DOHH2 (cell line): ENCODE measurements around the gene STYXL2.

ENCODE experiments used
- H3F3A ChIP-seq: fragments of 200-600 bp; sonication (generic), shearing (Covaris generic); 2 replicates; pipeline ENCODE4 v1.6.0; 2016; ENCODE audit warnings: antibody characterized with exemption, mild to moderate bottlenecking; ENCODE audit not compliant: control insufficient read depth, insufficient read depth
- H3K27ac ChIP-seq: fragments of 200-600 bp; sonication (generic); 2 replicates; pipeline ENCODE4 v1.5.1; 2014; ENCODE audit warnings: low read depth, mild to moderate bottlenecking, low read length, moderate library complexity
- H3K27me3 ChIP-seq: fragments of 200-600 bp; sonication (generic); 2 replicates; pipeline ENCODE4 v1.6.1; 2014; ENCODE audit warnings: mild to moderate bottlenecking, low read length, mixed read lengths; ENCODE audit not compliant: control insufficient read depth
- H3K36me3 ChIP-seq: fragments of 200-600 bp; sonication (generic); 2 replicates; pipeline ENCODE4 v1.6.1; 2014; ENCODE audit warnings: mild to moderate bottlenecking, low read length, moderate library complexity, mixed read lengths; ENCODE audit not compliant: control insufficient read depth
- H3K4me1 ChIP-seq: fragments of 200-600 bp; sonication (generic); 2 replicates; pipeline ENCODE4 v1.6.1; 2014; ENCODE audit warnings: mild to moderate bottlenecking, low read length, mixed read lengths; ENCODE audit not compliant: control insufficient read depth
- H3K4me2 ChIP-seq: fragments of 200-600 bp; sonication (generic); 2 replicates; pipeline ENCODE4 v1.6.0; 2014; ENCODE audit warnings: mild to moderate bottlenecking, low read length, moderate library complexity
- H3K4me3 ChIP-seq: fragments of 200-600 bp; sonication (generic); 2 replicates; pipeline ENCODE4 v1.5.1; 2014; ENCODE audit warnings: mild to moderate bottlenecking, low read length, mixed read lengths
- H3K79me2 ChIP-seq: fragments of 200-600 bp; sonication (generic); 2 replicates; pipeline ENCODE4 v1.6.1; 2014; ENCODE audit warnings: mild to moderate bottlenecking, low read length, mixed read lengths; ENCODE audit not compliant: control insufficient read depth
- H3K9me2 ChIP-seq: fragments of 200-600 bp; sonication (generic); replicated peaks from 2 replicates; pipeline ENCODE4 v1.6.1; 2014; ENCODE audit warnings: mild to moderate bottlenecking, low read length, mixed read lengths; ENCODE audit not compliant: control insufficient read depth
- H3K9me3 ChIP-seq: fragments of 200-600 bp; sonication (generic); 2 replicates; pipeline ENCODE4 v1.6.1; 2014; ENCODE audit warnings: antibody characterized with exemption, low read length, mixed read lengths; ENCODE audit not compliant: control insufficient read depth, insufficient read depth
- H4K20me1 ChIP-seq: fragments of 200-600 bp; sonication (generic); 2 replicates; pipeline ENCODE4 v1.6.0; 2014; ENCODE audit warnings: low read depth, mild to moderate bottlenecking, antibody characterized with exemption, low read length, moderate library complexity; ENCODE audit not compliant: control insufficient read depth, insufficient read depth
- EZH2phosphoT487 ChIP-seq: fragments of 200-600 bp; sonication (generic); IDR thresholded peaks from 2 replicates; pipeline ENCODE4 v1.6.1; 2017; ENCODE audit warnings: borderline replicate concordance, mild to moderate bottlenecking, antibody characterized with exemption, low read length, moderate library complexity, mixed read lengths
- TF ChIP-seq, protein P1 (sequence below): fragments of 200-600 bp; sonication (generic); IDR thresholded peaks from one replicate; pipeline ENCODE4 v1.5.1; 2014; ENCODE audit warnings: antibody characterized with exemption, mild to moderate bottlenecking, low read depth, low read length; ENCODE audit not compliant: poor library complexity, severe bottlenecking

STYXL2 gene

GRCh38 chr1:167136191-167136614, 42.3 kb downstream of the STYXL2 start:
- H3F3A ChIP-seq, result 0 out of 2 replicates have a peak, but pooled peaks cover 3% of the 10 kb centered on the region
- H3K27ac ChIP-seq, result no peak overlapping the region
- H3K4me1 ChIP-seq, result peaks cover 20% of the 10 kb centered on the region
- no peaks in the 10 kb centered on the region for H4K20me1 ChIP-seq
- no peaks in the 10 kb centered on the region for H3K9me2 ChIP-seq
- no peak for TF ChIP-seq EZH2phosphoT487
- TF ChIP-seq, protein P1, sequence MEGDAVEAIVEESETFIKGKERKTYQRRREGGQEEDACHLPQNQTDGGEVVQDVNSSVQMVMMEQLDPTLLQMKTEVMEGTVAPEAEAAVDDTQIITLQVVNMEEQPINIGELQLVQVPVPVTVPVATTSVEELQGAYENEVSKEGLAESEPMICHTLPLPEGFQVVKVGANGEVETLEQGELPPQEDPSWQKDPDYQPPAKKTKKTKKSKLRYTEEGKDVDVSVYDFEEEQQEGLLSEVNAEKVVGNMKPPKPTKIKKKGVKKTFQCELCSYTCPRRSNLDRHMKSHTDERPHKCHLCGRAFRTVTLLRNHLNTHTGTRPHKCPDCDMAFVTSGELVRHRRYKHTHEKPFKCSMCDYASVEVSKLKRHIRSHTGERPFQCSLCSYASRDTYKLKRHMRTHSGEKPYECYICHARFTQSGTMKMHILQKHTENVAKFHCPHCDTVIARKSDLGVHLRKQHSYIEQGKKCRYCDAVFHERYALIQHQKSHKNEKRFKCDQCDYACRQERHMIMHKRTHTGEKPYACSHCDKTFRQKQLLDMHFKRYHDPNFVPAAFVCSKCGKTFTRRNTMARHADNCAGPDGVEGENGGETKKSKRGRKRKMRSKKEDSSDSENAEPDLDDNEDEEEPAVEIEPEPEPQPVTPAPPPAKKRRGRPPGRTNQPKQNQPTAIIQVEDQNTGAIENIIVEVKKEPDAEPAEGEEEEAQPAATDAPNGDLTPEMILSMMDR, result no peak
- H3K79me2 ChIP-seq, result no peaks in the 10 kb centered on the region
- 0 out of 2 replicates have a peak, but pooled peaks cover 6% of the 10 kb centered on the region for H3K27me3 ChIP-seq
- H3K4me2 ChIP-seq, result peak overlapping the region; percentile 54
- no peaks in the 10 kb centered on the region for H3K36me3 ChIP-seq
- H3K4me3 ChIP-seq, result peak overlapping the region; percentile 18
- no peaks in the 10 kb centered on the region for H3K9me3 ChIP-seq

- no peak overlapping the region for H3K27ac ChIP-seq
Observed at GRCh38 chr1:167136806-167137205, 42.9 kb downstream of the STYXL2 start.

DNA sequence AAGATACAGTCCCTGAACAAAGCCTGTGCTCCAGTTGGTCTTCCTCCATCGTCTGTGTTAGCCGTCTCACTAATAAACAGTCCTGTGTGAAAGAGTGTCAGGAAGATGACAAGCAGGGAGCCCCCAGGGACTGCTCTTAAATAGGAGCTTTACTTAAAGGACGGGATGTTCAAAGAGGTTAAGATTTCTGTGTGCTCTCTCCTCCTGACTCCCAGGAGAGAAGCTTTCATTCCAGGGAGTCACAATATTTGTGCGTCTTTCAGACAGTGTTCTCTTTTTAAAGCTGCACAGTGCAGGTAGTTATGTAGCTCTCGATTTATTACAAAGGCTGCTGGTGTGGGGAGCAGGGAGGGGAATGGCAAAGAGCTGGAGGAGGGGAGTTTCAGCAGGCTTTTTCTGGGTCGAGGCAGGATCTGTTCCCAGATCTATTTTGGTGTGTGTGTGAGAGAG, 43.5 kb downstream of the STYXL2 start:
- peak overlapping the region; percentile 16 for H3K4me2 ChIP-seq

More at GRCh38 chr1:167136806-167137205, 42.9 kb downstream of the STYXL2 start:
- Histone ChIP-seq H3K4me2 (peak overlapping the region; percentile 54), H3K9me3 (no peaks in the 10 kb centered on the region), H3K79me2 (no peaks in the 10 kb centered on the region), H3F3A (0 out of 2 replicates have a peak, but pooled peaks cover 3% of the 10 kb centered on the region), H3K27me3 (0 out of 2 replicates have a peak, but pooled peaks cover 5% of the 10 kb centered on the region), H3K36me3 (no peaks in the 10 kb centered on the region), H3K4me1 (peaks cover 20% of the 10 kb centered on the region), H3K9me2 (no peaks in the 10 kb centered on the region), H4K20me1 (no peaks in the 10 kb centered on the region), H3K4me3 (peak overlapping the region; percentile 4; the same call in 1 of the 2 replicates)
- TF ChIP-seq, protein P1, result no peak
- no peak for TF ChIP-seq EZH2phosphoT487

More for the DNA sequence above, 43.5 kb downstream of the STYXL2 start:
- no peak for TF ChIP-seq EZH2phosphoT487
- TF ChIP-seq, protein P1, result no peak
- peaks cover 20% of the 10 kb centered on the region for H3K4me1 ChIP-seq
- H3K27me3 ChIP-seq, result 0 out of 2 replicates have a peak, but pooled peaks cover 5% of the 10 kb centered on the region
- H3K9me3 ChIP-seq, result no peaks in the 10 kb centered on the region
- H3K27ac ChIP-seq, result no peak overlapping the region
- no peaks in the 10 kb centered on the region for H3K36me3 ChIP-seq
- H3K4me3 ChIP-seq, result 0 out of 2 replicates have a peak overlapping the region, but pooled peaks have one; percentile 4
- H3K79me2 ChIP-seq, result no peaks in the 10 kb centered on the region
- H3K9me2 ChIP-seq, result no peaks in the 10 kb centered on the region
- H4K20me1 ChIP-seq, result no peaks in the 10 kb centered on the region
- H3F3A ChIP-seq, result 0 out of 2 replicates have a peak, but pooled peaks cover 3% of the 10 kb centered on the region
